K562 (cell line): ENCODE data around the gene GCNT3. TPM values are rescaled to one million over a fixed set of nuclear protein-coding genes. Genes with fewer than 3 reads are reported as not detected.

Experiments used
- ATAC-seq: fragments of 200-7000 bp; cut with Tn5 transposase; 3 replicates; pipeline ENCODE4 v1.9.1; 2020; ENCODE audit warnings: moderate library complexity
- BruUV-seq: library from RNA; stranded (reverse); fragments of 400-500 nt; replicated peaks from 2 replicates; lab custom pipeline; 2021; lab: Mats Ljungman, UMichigan
- CTCF ChIA-PET: fragments of 300-600 bp; formaldehyde crosslinking; extraction: SDS; loops from one replicate; lab custom pipeline; 2021; ENCODE audit warnings: low intra/inter-chr PET ratio; lab: Yijun Ruan, JAX
- POLR2A ChIA-PET: fragments of 300-600, 350-650 bp; sonication (Branson Sonifier 250); formaldehyde crosslinking; extraction: SDS; loops from one replicate; lab custom pipeline; 2021; ENCODE audit warnings: antibody characterized with exemption, inconsistent platforms; lab: Yijun Ruan, JAX
- DNase-seq, 4 experiments: peaks; one replicate each; pipeline versions ENCODE4 v3.0.0 to v3.0.0-alpha.2; 2011 to 2018; ENCODE audit warnings: low spot score in 3 of 4, mixed read lengths in 3 of 4; ENCODE audit errors: extremely low read depth in 1 of 4
- FAIRE-seq: peaks from 2 replicates; lab custom pipeline; 2011; peaks lifted over from hg19 to GRCh38; lab: Jason Lieb, UNC
- H2AFZ ChIP-seq: 2 replicates; pipeline ENCODE4 v1.6.0; 2011; ENCODE audit warnings: low read depth, low read length, control low read depth, inconsistent platforms
- H3K27ac ChIP-seq: fragments of 200-600 bp; 3 replicates; pipeline ENCODE4 v1.8.0; 2011; ENCODE audit warnings: low read depth, mild to moderate bottlenecking, control low read depth, inconsistent platforms, low read length, moderate library complexity, mixed read lengths; ENCODE audit errors: extremely low read depth
- H3K27me3 ChIP-seq, 2 experiments: fragments of 300-600 bp in 1 of 2; 2 replicates in 1 of 2; 3 replicates in 1 of 2; pipeline versions ENCODE4 v1.6.0 to v1.8.0; 2011; ENCODE audit warnings: inconsistent platforms in 2 of 2, low read length in 2 of 2, mild to moderate bottlenecking in 1 of 2, mixed read lengths in 1 of 2, moderate library complexity in 1 of 2; ENCODE audit not compliant: control insufficient read depth in 2 of 2, insufficient read depth in 2 of 2
- H3K36me3 ChIP-seq: fragments of 300-600 bp; 3 replicates; pipeline ENCODE4 v1.8.0; 2011; ENCODE audit warnings: mild to moderate bottlenecking, low read length, inconsistent platforms; ENCODE audit not compliant: control insufficient read depth, insufficient read depth
- H3K4me1 ChIP-seq, 2 experiments: fragments of 200-600 bp in 1 of 2; replicated peaks in 1 of 2; 2 replicates in 1 of 2; 3 replicates in 1 of 2; pipeline versions ENCODE4 v1.5.1 to v1.8.0; 2011; ENCODE audit warnings: inconsistent platforms in 2 of 2, low read length in 2 of 2, mild to moderate bottlenecking in 1 of 2, mixed read lengths in 1 of 2, moderate library complexity in 1 of 2; ENCODE audit not compliant: control insufficient read depth in 2 of 2, insufficient read depth in 2 of 2
- H3K4me2 ChIP-seq: 2 replicates; pipeline ENCODE4 v1.6.1; 2011; ENCODE audit warnings: low read length, control low read depth, inconsistent platforms, mixed read lengths; ENCODE audit not compliant: insufficient read depth
- H3K4me3 ChIP-seq: fragments of 200-600 bp; sonication (generic), shearing (Covaris generic); 2 replicates; pipeline ENCODE4 v1.5.1; 2016; ENCODE audit warnings: control low read depth, inconsistent platforms
- H3K79me2 ChIP-seq: fragments of 200-600 bp; 3 replicates; pipeline ENCODE4 v1.8.0; 2011; ENCODE audit warnings: low read length, inconsistent platforms; ENCODE audit not compliant: control insufficient read depth, insufficient read depth
- H3K9ac ChIP-seq, 2 experiments: 2 replicates each; pipeline versions ENCODE4 v1.6.0 to v1.6.1; 2011; ENCODE audit warnings: low read depth in 2 of 2, low read length in 2 of 2, control low read depth in 1 of 2, inconsistent platforms in 1 of 2, mild to moderate bottlenecking in 1 of 2, mixed read lengths in 1 of 2; ENCODE audit not compliant: insufficient read depth in 1 of 2
- H3K9me1 ChIP-seq: one replicate; pipeline ENCODE4 v1.6.0; 2011; ENCODE audit warnings: inconsistent platforms, mild to moderate bottlenecking, low read length, moderate library complexity; ENCODE audit not compliant: control insufficient read depth, insufficient read depth
- H3K9me3 ChIP-seq: replicated peaks from 2 replicates; pipeline ENCODE4 v1.5.1; 2011; ENCODE audit warnings: low read depth, low read length, inconsistent platforms; ENCODE audit not compliant: control insufficient read depth, insufficient read depth
- H4K20me1 ChIP-seq: replicated peaks from 2 replicates; pipeline ENCODE4 v1.6.1; 2011; ENCODE audit warnings: low read length, inconsistent platforms, mixed read lengths; ENCODE audit not compliant: control insufficient read depth, insufficient read depth
- WGBS: fragments of 100-300 bp; shearing (Covaris generic); methylation state at CpG from one replicate; pipeline ENCODE4 v1.1.6; 2016; ENCODE audit warnings: low coverage, mixed read lengths; ENCODE audit not compliant: insufficient coverage; ENCODE audit errors: missing lambda C conversion rate; 5-methylcytosine and 5-hydroxymethylcytosine counted together
- in situ Hi-C: fragments of 300-500 bp; cut with MboI; formaldehyde crosslinking; loops from 4 replicates; pipeline ENCODE4 v1.15.0; 2018; ENCODE audit warnings: inconsistent platforms, mixed read lengths
- intact Hi-C: fragments of 100-400 bp; cut with micrococcal nuclease; formaldehyde crosslinking; loops from 2 replicates; pipeline ENCODE4 v1.14.2; 2022
- polyA plus RNA-seq, 8 experiments: library from polyadenylated mRNA; depleted of rRNA in 4 of 8; stranded (reverse) in 5 of 8; unstranded in 3 of 8; fragments of >200 nt; fragmentation: Nextera tagmentation in 2 of 8; fragmentation: Illumina TruSeq in 1 of 8; extraction: Ambion mirVana in 2 of 8; extraction: Trizol in 1 of 8; gene quantifications; 2 replicates each; pipeline versions ENCODE4 v1.2.1 to v1.2.3, GENCODE V29; 2011 to 2014; ENCODE audit warnings: inconsistent platforms in 1 of 8, missing spikeins in 1 of 8
- total RNA-seq, 7 experiments: library from RNA; depleted of rRNA in 6 of 7; stranded (reverse); fragments of >200 nt in 6 of 7; fragmentation: Illumina TruSeq in 2 of 7; extraction: Trizol in 2 of 7; gene quantifications; 2 replicates each; pipeline versions ENCODE4 v1.2.1 to v1.2.3, GENCODE V29; 2011 to 2021; ENCODE audit warnings: low replicate concordance in 1 of 7
- TF ChIP-seq, protein P1 (sequence below): fragments of 450-650 bp; IDR thresholded peaks from 2 replicates; pipeline ENCODE4 v1.6.1; 2016; ENCODE audit warnings: mild to moderate bottlenecking
- TF ChIP-seq, protein P2 (sequence below): IDR thresholded peaks from 2 replicates; pipeline ENCODE4 v1.6.1; 2012; ENCODE audit warnings: low read depth, low read length, improper control_type of control experiment, borderline replicate concordance

Gene GCNT3
- total and polyA plus RNA-seq, 9 of the 15 experiments (the other 6 are each of a cell fraction or from before 2014, with no cell fraction given), result 0.07 to 0.35 (median 0.11) TPM; not detected in 4

DNA sequence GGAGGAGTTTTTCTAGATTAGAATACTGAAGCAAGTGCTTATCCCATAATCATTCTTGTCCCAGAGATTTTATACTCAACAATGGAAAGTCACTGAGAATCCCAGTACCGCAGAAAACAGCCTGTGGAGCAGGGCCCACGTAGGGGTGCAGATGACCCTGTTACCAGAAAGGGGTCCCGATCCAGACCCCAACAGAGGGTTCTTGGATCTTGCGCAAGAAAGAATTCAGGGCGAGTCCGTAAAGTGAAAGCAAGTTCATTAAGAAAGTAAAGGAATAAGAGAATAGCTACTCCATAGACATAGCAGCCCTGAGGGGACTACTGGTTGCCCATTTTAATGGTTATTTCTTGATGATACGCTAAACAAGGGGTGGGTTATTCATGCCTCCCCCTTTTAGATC is 2.6 kb downstream of the GCNT3 start:
- TF ChIP-seq, protein P1, sequence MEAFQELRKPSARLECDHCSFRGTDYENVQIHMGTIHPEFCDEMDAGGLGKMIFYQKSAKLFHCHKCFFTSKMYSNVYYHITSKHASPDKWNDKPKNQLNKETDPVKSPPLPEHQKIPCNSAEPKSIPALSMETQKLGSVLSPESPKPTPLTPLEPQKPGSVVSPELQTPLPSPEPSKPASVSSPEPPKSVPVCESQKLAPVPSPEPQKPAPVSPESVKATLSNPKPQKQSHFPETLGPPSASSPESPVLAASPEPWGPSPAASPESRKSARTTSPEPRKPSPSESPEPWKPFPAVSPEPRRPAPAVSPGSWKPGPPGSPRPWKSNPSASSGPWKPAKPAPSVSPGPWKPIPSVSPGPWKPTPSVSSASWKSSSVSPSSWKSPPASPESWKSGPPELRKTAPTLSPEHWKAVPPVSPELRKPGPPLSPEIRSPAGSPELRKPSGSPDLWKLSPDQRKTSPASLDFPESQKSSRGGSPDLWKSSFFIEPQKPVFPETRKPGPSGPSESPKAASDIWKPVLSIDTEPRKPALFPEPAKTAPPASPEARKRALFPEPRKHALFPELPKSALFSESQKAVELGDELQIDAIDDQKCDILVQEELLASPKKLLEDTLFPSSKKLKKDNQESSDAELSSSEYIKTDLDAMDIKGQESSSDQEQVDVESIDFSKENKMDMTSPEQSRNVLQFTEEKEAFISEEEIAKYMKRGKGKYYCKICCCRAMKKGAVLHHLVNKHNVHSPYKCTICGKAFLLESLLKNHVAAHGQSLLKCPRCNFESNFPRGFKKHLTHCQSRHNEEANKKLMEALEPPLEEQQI, result no peak
- TF ChIP-seq, protein P2, sequence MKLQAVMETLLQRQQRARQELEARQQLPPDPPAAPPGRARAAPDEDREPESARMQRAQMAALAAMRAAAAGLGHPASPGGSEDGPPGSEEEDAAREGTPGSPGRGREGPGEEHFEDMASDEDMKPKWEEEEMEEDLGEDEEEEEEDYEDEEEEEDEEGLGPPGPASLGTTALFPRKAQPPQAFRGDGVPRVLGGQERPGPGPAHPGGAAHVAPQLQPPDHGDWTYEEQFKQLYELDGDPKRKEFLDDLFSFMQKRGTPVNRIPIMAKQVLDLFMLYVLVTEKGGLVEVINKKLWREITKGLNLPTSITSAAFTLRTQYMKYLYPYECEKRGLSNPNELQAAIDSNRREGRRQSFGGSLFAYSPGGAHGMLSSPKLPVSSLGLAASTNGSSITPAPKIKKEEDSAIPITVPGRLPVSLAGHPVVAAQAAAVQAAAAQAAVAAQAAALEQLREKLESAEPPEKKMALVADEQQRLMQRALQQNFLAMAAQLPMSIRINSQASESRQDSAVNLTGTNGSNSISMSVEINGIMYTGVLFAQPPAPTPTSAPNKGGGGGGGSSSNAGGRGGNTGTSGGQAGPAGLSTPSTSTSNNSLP, result no peak
- Histone ChIP-seq H3K79me2 (no peaks in the 10 kb centered on the region), H3K27ac (no peak overlapping the region), H3K9me3 (no peaks in the 10 kb centered on the region), H2AFZ (no peak overlapping the region), H4K20me1 (no peaks in the 10 kb centered on the region), H3K9me1 (no peaks in the 10 kb centered on the region), H3K9ac (no peak overlapping the region), H3K4me3 (no peak overlapping the region), H3K27me3 (peaks cover 8 to 17% of the 10 kb centered on the region in 2 experiments; a peak in 3 of 5 replicates), H3K4me2 (no peak overlapping the region), H3K36me3 (no peaks in the 10 kb centered on the region), H3K4me1 (no peaks in the 10 kb centered on the region)
- ChIA-PET POLR2A (no interaction called here), CTCF (no interaction called here)
- no peak for FAIRE-seq
- intact Hi-C loops, result no loop called here
- DNase-seq, result no peak
- no TSS peak for BruUV-seq
- no peak for ATAC-seq
- in situ Hi-C loops, result no loop called here
- 4% methylated on average over 7 of the region's 7 CpGs for WGBS
